ENCODE measurements around the gene ABCC9.

Gene ABCC9

GRCh38 chr12:21764950-21765349 is 176.3 kb downstream of the ABCC9 start:
- DNase-seq (ENCODE audit: low spot score): no peak
- no peak for TF ChIP-seq CTCF (IDR thresholded peaks at IDR 0.05; ENCODE audit: extremely low read depth, missing control alignments)

DNA sequence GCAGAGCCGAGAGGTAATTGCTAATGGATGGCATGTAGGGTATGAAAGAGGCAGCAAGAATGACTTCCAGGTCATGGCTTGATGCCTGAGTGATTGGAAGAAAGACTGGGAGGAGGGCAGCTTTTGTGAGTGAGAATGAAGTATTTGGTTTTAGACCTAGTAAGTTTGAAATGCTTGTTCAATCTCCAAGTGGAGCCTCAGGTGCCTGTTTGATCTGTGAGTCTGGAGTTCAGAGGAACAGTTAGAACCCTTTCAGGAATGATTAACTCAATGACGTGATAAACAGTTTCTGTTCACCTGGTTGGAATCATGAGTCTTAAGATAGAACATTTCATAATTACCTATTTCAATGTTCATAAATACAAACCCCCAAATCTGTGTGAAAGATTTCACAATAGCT is 177.2 kb downstream of the ABCC9 start:
- TF ChIP-seq CTCF (IDR thresholded peaks at IDR 0.05; ENCODE audit: extremely low read depth, missing control alignments): no peak
- no peak for DNase-seq (ENCODE audit: low spot score)

- DNase-seq (ENCODE audit: low spot score): no peak
- TF ChIP-seq CTCF (IDR thresholded peaks at IDR 0.05; ENCODE audit: extremely low read depth, missing control alignments): no peak
Measured at GRCh38 chr12:21763531-21763930, 177.7 kb downstream of the ABCC9 start.

DNA sequence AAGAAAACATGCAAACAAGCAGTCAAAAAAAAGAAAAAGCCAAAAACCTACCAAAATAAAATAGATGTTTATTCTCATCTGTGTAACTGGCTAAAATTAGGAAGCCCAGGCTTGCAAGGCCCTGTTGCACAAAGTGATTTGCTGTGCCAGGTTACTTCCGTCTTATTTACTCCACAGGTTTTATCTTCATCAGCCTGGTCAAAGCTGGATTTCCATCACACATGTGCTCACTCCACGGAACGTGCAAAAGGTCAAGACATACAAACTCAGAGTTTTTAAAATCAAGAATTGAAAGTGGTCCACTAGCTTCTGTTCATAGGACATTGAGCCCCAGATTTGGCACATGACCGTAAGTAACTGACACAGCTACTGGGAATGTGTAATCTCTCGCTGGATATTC is 181.5 kb downstream of the ABCC9 start:
- no peak for DNase-seq (ENCODE audit: low spot score)
- no peak for TF ChIP-seq CTCF (IDR thresholded peaks at IDR 0.05; ENCODE audit: extremely low read depth, missing control alignments)

DNA sequence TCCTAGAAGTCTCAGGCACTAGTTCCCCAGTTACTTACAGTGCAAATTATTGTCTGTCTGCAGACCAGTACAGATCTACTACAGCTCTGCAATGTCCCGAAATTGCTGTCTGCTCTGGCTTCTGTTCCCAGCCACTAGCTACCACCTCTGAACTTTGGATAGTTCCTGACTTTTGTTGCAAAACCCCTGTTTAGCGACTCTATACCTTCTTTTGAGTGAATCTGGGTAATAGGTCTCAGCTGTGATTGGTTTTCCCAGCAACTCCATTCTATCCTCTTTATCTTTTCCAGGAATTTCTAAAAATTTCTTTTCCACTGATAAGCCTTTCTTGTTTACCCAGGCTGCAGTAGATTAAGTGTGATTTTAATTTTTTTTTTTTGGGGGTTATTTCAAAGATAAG is 183.5 kb downstream of the ABCC9 start:
- TF ChIP-seq CTCF (IDR thresholded peaks at IDR 0.05; ENCODE audit: extremely low read depth, missing control alignments): no peak
- no peak for DNase-seq (ENCODE audit: low spot score)

GRCh38 chr12:21756699-21757098 is 184.5 kb downstream of the ABCC9 start:
- DNase-seq (ENCODE audit: low spot score): no peak
- TF ChIP-seq CTCF (IDR thresholded peaks at IDR 0.05; ENCODE audit: extremely low read depth, missing control alignments): no peak

GRCh38 chr12:21751517-21751916 is 189.7 kb downstream of the ABCC9 start:
- no peak for TF ChIP-seq CTCF (IDR thresholded peaks at IDR 0.05; ENCODE audit: extremely low read depth, missing control alignments)

More at GRCh38 chr12:21751517-21751916, 189.7 kb downstream of the ABCC9 start:
- DNase-seq (ENCODE audit: low spot score): no peak
